Retinal pigment epithelial cell (primary cell): ENCODE data around the gene ART4.

ENCODE experiments used
- DNase-seq: peaks from one replicate; pipeline ENCODE4 v3.0.0-alpha.2; 2010; ENCODE audit warnings: low read depth
- H3K4me3 ChIP-seq: 2 replicates; pipeline ENCODE4 v1.5.1; 2011; ENCODE audit warnings: mild to moderate bottlenecking, low read length, control low read depth, moderate library complexity
- TF ChIP-seq, protein P1 (sequence below): conservative IDR thresholded peaks from 2 replicates; pipeline ENCODE4 v1.5.1; 2011; ENCODE audit warnings: low read depth, low read length, control low read depth, inconsistent platforms

ART4 gene

DNA sequence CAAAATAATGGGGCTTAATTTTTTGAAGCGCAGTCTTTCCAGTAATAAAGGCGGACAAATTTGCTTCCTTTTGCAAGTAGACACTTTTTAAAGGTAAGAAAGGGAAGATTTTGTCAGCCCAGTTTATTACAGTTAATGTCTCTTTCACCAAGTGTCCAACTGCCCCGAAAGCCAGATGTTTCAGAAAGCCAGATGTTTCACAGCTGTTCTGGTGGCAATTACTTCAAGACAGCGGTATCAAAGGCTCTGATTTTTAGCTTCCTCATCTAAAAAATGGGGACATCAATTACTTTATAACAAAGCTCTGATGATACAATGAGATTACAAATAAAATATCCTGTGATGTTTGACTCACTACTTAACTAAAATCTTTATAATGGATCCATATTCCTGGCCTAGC, 41.1 kb downstream of the ART4 start:
- TF ChIP-seq, protein P1, sequence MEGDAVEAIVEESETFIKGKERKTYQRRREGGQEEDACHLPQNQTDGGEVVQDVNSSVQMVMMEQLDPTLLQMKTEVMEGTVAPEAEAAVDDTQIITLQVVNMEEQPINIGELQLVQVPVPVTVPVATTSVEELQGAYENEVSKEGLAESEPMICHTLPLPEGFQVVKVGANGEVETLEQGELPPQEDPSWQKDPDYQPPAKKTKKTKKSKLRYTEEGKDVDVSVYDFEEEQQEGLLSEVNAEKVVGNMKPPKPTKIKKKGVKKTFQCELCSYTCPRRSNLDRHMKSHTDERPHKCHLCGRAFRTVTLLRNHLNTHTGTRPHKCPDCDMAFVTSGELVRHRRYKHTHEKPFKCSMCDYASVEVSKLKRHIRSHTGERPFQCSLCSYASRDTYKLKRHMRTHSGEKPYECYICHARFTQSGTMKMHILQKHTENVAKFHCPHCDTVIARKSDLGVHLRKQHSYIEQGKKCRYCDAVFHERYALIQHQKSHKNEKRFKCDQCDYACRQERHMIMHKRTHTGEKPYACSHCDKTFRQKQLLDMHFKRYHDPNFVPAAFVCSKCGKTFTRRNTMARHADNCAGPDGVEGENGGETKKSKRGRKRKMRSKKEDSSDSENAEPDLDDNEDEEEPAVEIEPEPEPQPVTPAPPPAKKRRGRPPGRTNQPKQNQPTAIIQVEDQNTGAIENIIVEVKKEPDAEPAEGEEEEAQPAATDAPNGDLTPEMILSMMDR = no peak
- no peak for DNase-seq
- peak overlapping the region; percentile 96 for H3K4me3 ChIP-seq

- no peak for DNase-seq
- H3K4me3 ChIP-seq = no peak overlapping the region
- TF ChIP-seq, protein P1 = no peak
Measured at GRCh38 chr12:14795028-14795448, 48.3 kb downstream of the ART4 start.

DNA sequence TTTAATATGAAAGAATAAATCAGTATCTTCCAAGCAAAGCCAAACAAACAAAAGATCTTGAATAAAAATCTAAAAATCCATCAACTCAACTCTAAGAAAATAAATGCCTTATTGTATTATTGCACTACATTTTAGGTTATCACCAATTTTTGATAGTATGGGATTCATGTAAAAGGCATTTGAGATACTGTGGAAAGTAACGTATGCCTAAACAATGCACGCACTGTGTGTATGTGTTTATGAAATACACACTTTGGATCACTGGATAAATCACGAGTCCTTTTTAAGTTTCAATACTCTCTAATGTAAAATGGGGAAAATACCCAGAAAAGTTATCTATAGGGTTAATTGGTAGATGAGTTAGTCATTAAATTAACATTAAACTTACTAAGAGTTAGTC, 57.8 kb downstream of the ART4 start:
- TF ChIP-seq, protein P1 = no peak
- no peak overlapping the region for H3K4me3 ChIP-seq
- no peak for DNase-seq

GRCh38 chr12:14784471-14784870, 58.9 kb downstream of the ART4 start:
- H3K4me3 ChIP-seq = no peak overlapping the region
- DNase-seq = no peak
- TF ChIP-seq, protein P1 = no peak

- TF ChIP-seq, protein P1 = no peak
- no peak for DNase-seq
- no peak overlapping the region for H3K4me3 ChIP-seq
Measured at GRCh38 chr12:14782756-14783155, 60.6 kb downstream of the ART4 start.

GRCh38 chr12:14781563-14781962, 61.8 kb downstream of the ART4 start:
- DNase-seq = no peak
- no peak overlapping the region for H3K4me3 ChIP-seq
- TF ChIP-seq, protein P1 = no peak

GRCh38 chr12:14780859-14781258, 62.5 kb downstream of the ART4 start:
- DNase-seq = no peak
- H3K4me3 ChIP-seq = no peak overlapping the region
- TF ChIP-seq, protein P1 = no peak
